ENCODE results near the gene MSH2.

MSH2 gene

GRCh38 chr2:47402805-47403608 is at the start of gene MSH2:
Gene MSH2 (plus strand): TSS chr2:47403156. CDS start chr2:47403192, 36 bp downstream.
- TF ChIP-seq CTCF (IDR thresholded peaks at IDR 0.05) = no peak
- peak within 1 kb of the TSS; percentile 48 to 61 for H3K27ac ChIP-seq
- peak within 1 kb of the TSS; percentile 97 for H3K4me3 ChIP-seq
- peak; percentile 92 for DNase-seq (ENCODE audit: low spot score)

GRCh38 chr2:47354013-47354847 is 48.7 kb upstream of the MSH2 start:
- TF ChIP-seq CTCF (IDR thresholded peaks at IDR 0.05) = no peak
- DNase-seq (ENCODE audit: low spot score) = no peak

GRCh38 chr2:47354848-47355204 is 48.1 kb upstream of the MSH2 start:
- H3K27ac ChIP-seq = no peak overlapping the region
- no peak overlapping the region for H3K4me3 ChIP-seq
- TF ChIP-seq CTCF (IDR thresholded peaks at IDR 0.05) = no peak
- DNase-seq (ENCODE audit: low spot score) = no peak

More at GRCh38 chr2:47354013-47354847, 48.7 kb upstream of the MSH2 start:
- H3K27ac ChIP-seq = no peak overlapping the region
- no peak overlapping the region for H3K4me3 ChIP-seq

GRCh38 chr2:47357483-47357882 is 45.5 kb upstream of the MSH2 start:
- no peak for TF ChIP-seq CTCF (IDR thresholded peaks at IDR 0.05)
- no peak for DNase-seq (ENCODE audit: low spot score)
- Histone ChIP-seq H3K27ac (no peak overlapping the region), H3K4me3 (no peak overlapping the region)

GRCh38 chr2:47359375-47359868 is 43.5 kb upstream of the MSH2 start:
- DNase-seq (ENCODE audit: low spot score) = no peak
- no peak for TF ChIP-seq CTCF (IDR thresholded peaks at IDR 0.05)
- no peak overlapping the region for H3K4me3 ChIP-seq
- H3K27ac ChIP-seq = no peak overlapping the region

GRCh38 chr2:47360283-47360682 is 42.7 kb upstream of the MSH2 start:
- no peak for TF ChIP-seq CTCF (IDR thresholded peaks at IDR 0.05)
- no peak for DNase-seq (ENCODE audit: low spot score)
- H3K27ac ChIP-seq = no peak overlapping the region

More at GRCh38 chr2:47360283-47360682, 42.7 kb upstream of the MSH2 start:
- no peak overlapping the region for H3K4me3 ChIP-seq

Data from coronary artery (tissue), 2 donors.